Heart left ventricle (tissue), 13 donors: ENCODE results near the gene CCDC201.

Experiments used
- POLR2A ChIP-seq, 2 donors: fragments of 450-650 bp; IDR thresholded peaks; one replicate each; pipeline ENCODE4 v1.6.1; 2017; ENCODE audit warnings: antibody characterized with exemption in 2 of 2, mild to moderate bottlenecking in 2 of 2, moderate library complexity in 2 of 2
- TF ChIP-seq, protein P1 (sequence below), 12 donors: fragments of 200-600 bp; sonication (generic) in 4 of 12; IDR thresholded peaks; one replicate each; pipeline versions ENCODE4 v1.5.0 to v1.8.0; 2018 to 2022; ENCODE audit warnings: antibody characterized with exemption in 12 of 12, mild to moderate bottlenecking in 5 of 12
- donor health status: ischemic (EF 13 %, LVEDD 7.1; RV severe dilation, severe dysfunction).
- donor health status: DM: no; HTN: yes; CAD: no.
- donor health status: DM: no; HTN: no; CAD: no.
- donor health status: ischemic (EF 25% LVEDD 6.9; RV normal size, moderate dysfunction).
- donor health status: ischemic (EF 25% LVEDD 5.7; RV mildly dilated, moderate dysfunction).
- donor health status: ischemic (EF 35%, LVEDD 5.7; RV mildly dilated, moderate dysfunction).
- donor health status: nonischemic (EF 11% LVEDD 7.7; RV severe dilation, severe dysfunction).
- donor health status: DM: yes; HTN: yes; CAD: no.
- donor health status: PGD.
- donor health status: ischemic (EF 29% LVEDD 5.4; RV normal size, mild dysfunction).
- donor health status: nonischemic (EF 23%, LVEDD 6.1; RV moderate dilation, normal function).

- TF ChIP-seq, protein P1, sequence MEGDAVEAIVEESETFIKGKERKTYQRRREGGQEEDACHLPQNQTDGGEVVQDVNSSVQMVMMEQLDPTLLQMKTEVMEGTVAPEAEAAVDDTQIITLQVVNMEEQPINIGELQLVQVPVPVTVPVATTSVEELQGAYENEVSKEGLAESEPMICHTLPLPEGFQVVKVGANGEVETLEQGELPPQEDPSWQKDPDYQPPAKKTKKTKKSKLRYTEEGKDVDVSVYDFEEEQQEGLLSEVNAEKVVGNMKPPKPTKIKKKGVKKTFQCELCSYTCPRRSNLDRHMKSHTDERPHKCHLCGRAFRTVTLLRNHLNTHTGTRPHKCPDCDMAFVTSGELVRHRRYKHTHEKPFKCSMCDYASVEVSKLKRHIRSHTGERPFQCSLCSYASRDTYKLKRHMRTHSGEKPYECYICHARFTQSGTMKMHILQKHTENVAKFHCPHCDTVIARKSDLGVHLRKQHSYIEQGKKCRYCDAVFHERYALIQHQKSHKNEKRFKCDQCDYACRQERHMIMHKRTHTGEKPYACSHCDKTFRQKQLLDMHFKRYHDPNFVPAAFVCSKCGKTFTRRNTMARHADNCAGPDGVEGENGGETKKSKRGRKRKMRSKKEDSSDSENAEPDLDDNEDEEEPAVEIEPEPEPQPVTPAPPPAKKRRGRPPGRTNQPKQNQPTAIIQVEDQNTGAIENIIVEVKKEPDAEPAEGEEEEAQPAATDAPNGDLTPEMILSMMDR (IDR thresholded peaks at IDR 0.05): peak in 7 of 12 donors; percentile 8 to 41 (median 25)
- TF ChIP-seq POLR2A (IDR thresholded peaks at IDR 0.05): no peak
Measured at GRCh38 chr7:45872116-45873034, 507 bp downstream of the CCDC201 start.
